Measurements from ENCODE around the gene C2orf72. TPM values are rescaled to one million over a fixed set of nuclear protein-coding genes. Genes with fewer than 3 reads are reported as not detected.

The C2orf72 gene
- total and polyA plus RNA-seq, 10 of the 15 experiments (the other 5 are each of a cell fraction or from before 2014, with no cell fraction given): under 0.01 to 0.29 (median 0.10) TPM; not detected in 6

GRCh38 chr2:230998882-230999281, 38.4 kb upstream of the C2orf72 start:
- H3K4me1 ChIP-seq (ENCODE audit: control insufficient read depth, insufficient read depth, low read length): no peaks in the 10 kb centered on the region
- H3K79me2 ChIP-seq (ENCODE audit: control insufficient read depth, insufficient read depth, low read length): no peaks in the 10 kb centered on the region
- H4K20me1 ChIP-seq (ENCODE audit: control insufficient read depth, insufficient read depth): no peaks in the 10 kb centered on the region
- no peak overlapping the region for H3K27ac ChIP-seq (ENCODE audit: control insufficient read depth, insufficient read depth)
- intact Hi-C loops (cut with micrococcal nuclease; ENCODE audit: unreplicated experiment): no loop called here
- DNase-seq (ENCODE audit: low read depth, low spot score) (no peak), FAIRE-seq (no peak), ATAC-seq (no peak)
- in situ Hi-C loops (cut with MboI): no loop called here
- POLR2A ChIA-PET: no interaction called here
- TF ChIP-seq ZNF24 (IDR thresholded peaks at IDR 0.05): no peak
- no peak for TF ChIP-seq EP300 (IDR thresholded peaks at IDR 0.05; ENCODE audit: borderline replicate concordance in 1 of 2, control insufficient read depth in 1 of 2, low read depth in 2 of 2, low read length in 2 of 2)
- no peak for TF ChIP-seq ZBTB11 (CRISPR knock-in tag; IDR thresholded peaks at IDR 0.05)
- TF ChIP-seq HSF1 (IDR thresholded peaks at IDR 0.05; ENCODE audit: low read depth, low read length): no peak
- TF ChIP-seq NFXL1 (IDR thresholded peaks at IDR 0.05; ENCODE audit: borderline replicate concordance): no peak
- no peak for TF ChIP-seq USF1 (IDR thresholded peaks at IDR 0.05; ENCODE audit: borderline replicate concordance, extremely low read length, insufficient read depth, low read depth, low read length)
- TF ChIP-seq ATF2 (IDR thresholded peaks at IDR 0.05; ENCODE audit: low read length): no peak
- TF ChIP-seq NRF1 (conservative IDR thresholded peaks at IDR 0.05; ENCODE audit: low read depth, low read length): no peak
- TF ChIP-seq SMAD5 (IDR thresholded peaks at IDR 0.05; ENCODE audit: low read depth): no peak
- TF ChIP-seq BACH1 (IDR thresholded peaks at IDR 0.05; ENCODE audit: borderline replicate concordance): no peak
- no peaks in the 10 kb centered on the region for H3K36me3 ChIP-seq (ENCODE audit: control insufficient read depth in 2 of 2, insufficient read depth in 2 of 2, low read length in 1 of 2)
- CTCF ChIA-PET: no interaction called here
- SMC1A ChIA-PET (ENCODE audit: uncharacterized antibody, unreplicated experiment): no interaction called here
- H3K4me3 ChIP-seq: no peak overlapping the region
- no TSS peak for BruUV-seq (replicated peaks)
- H3K9me3 ChIP-seq (replicated peaks; ENCODE audit: control insufficient read depth, insufficient read depth, low read length): no peaks in the 10 kb centered on the region; the same call in 2 of the 3 replicates
- peaks cover 0 to 1% of the 10 kb centered on the region in 2 experiments; a peak in 3 of 4 replicates for H3K27me3 ChIP-seq (replicated peaks in 1 of 2; ENCODE audit: control insufficient read depth in 2 of 2, insufficient read depth in 2 of 2, low read length in 1 of 2)
- 60% methylated on average over 2 of the region's 2 CpGs for WGBS (ENCODE audit: insufficient coverage, insufficient replicate concordance, low lambda C conversion rate, missing lambda C conversion rate)
- no peak overlapping the region for H3K4me2 ChIP-seq (ENCODE audit: control insufficient read depth, insufficient read depth)
- H2AFZ ChIP-seq (ENCODE audit: control insufficient read depth, low read depth, low read length): no peak overlapping the region
- RAD21 ChIA-PET (ENCODE audit: unreplicated experiment): no interaction called here
- no peak overlapping the region for H3K9ac ChIP-seq (ENCODE audit: control insufficient read depth, insufficient read depth, low read length)

All from GM12878 (cell line).